Endothelial cell of umbilical vein (primary cell): ENCODE data around the gene MINDY4. TPM values are rescaled to one million over a fixed set of nuclear protein-coding genes. Genes with fewer than 3 reads are reported as not detected.

ENCODE experiments used
- BruUV-seq: library from RNA; stranded (reverse); fragments of 400-500 nt; replicated peaks from 2 replicates; lab custom pipeline; 2021; lab: Mats Ljungman, UMichigan
- CTCF ChIA-PET: fragments of 300-600, 350-600 bp; sonication (Branson Sonifier 250); formaldehyde crosslinking; loops from one replicate; lab custom pipeline; 2021; ENCODE audit warnings: antibody characterized with exemption, inconsistent platforms; lab: Charles Lee
- POLR2A ChIA-PET: fragments of 300-600, 350-600 bp; sonication (Branson Sonifier 250); formaldehyde crosslinking; loops from one replicate; lab custom pipeline; 2021; ENCODE audit warnings: antibody characterized with exemption, inconsistent platforms; lab: Charles Lee
- DNase-seq: peaks from one replicate; pipeline ENCODE4 v3.0.0-alpha.2; 2011; ENCODE audit warnings: low read depth, low spot score
- FAIRE-seq: peaks from 2 replicates; lab custom pipeline; 2011; peaks lifted over from hg19 to GRCh38; lab: Jason Lieb, UNC
- H2AFZ ChIP-seq: 2 replicates; pipeline ENCODE4 v1.6.0; 2012; ENCODE audit warnings: low read depth, low read length, control low read depth, inconsistent platforms
- H3K27ac ChIP-seq: 2 replicates; pipeline ENCODE4 v1.5.1; 2011; ENCODE audit warnings: low read depth, mild to moderate bottlenecking, control low read depth, low read length, moderate library complexity; ENCODE audit not compliant: insufficient read depth
- H3K27me3 ChIP-seq, 2 experiments: 2 replicates each; pipeline versions ENCODE4 v1.6.0 to v1.6.1; 2011; ENCODE audit warnings: low read length in 2 of 2, mixed read lengths in 1 of 2; ENCODE audit not compliant: control insufficient read depth in 2 of 2, insufficient read depth in 2 of 2
- H3K36me3 ChIP-seq, 2 experiments: 2 replicates in 1 of 2; 3 replicates in 1 of 2; pipeline ENCODE4 v1.5.1; 2011; ENCODE audit warnings: low read length in 2 of 2, mild to moderate bottlenecking in 1 of 2, moderate library complexity in 1 of 2; ENCODE audit not compliant: control insufficient read depth in 2 of 2, insufficient read depth in 2 of 2; ENCODE audit errors: extremely low read depth in 1 of 2
- H3K4me1 ChIP-seq: 3 replicates; pipeline ENCODE4 v1.5.1; 2011; ENCODE audit warnings: mild to moderate bottlenecking, low read length; ENCODE audit not compliant: control insufficient read depth, insufficient read depth; ENCODE audit errors: extremely low read depth
- H3K4me2 ChIP-seq: 2 replicates; pipeline ENCODE4 v1.6.1; 2011; ENCODE audit warnings: low read length, control low read depth, mixed read lengths; ENCODE audit not compliant: insufficient read depth
- H3K4me3 ChIP-seq, 3 experiments: fragments of 200-600 bp in 1 of 3; sonication (generic), shearing (Covaris generic) in 1 of 3; replicated peaks in 1 of 3; 2 replicates each; pipeline ENCODE4 v1.5.1; 2011 to 2016; ENCODE audit warnings: control low read depth in 3 of 3, low read length in 3 of 3, mild to moderate bottlenecking in 2 of 3, inconsistent platforms in 1 of 3, low read depth in 1 of 3, moderate library complexity in 1 of 3; ENCODE audit not compliant: insufficient read depth in 1 of 3
- H3K79me2 ChIP-seq: 2 replicates; pipeline ENCODE4 v1.6.0; 2012; ENCODE audit warnings: low read length, inconsistent platforms; ENCODE audit not compliant: control insufficient read depth, insufficient read depth
- H3K9ac ChIP-seq: replicated peaks from 2 replicates; pipeline ENCODE3; 2011; ENCODE audit warnings: low read length, control low read depth; ENCODE audit not compliant: insufficient read depth; ENCODE audit errors: extremely low read depth
- H3K9me1 ChIP-seq: replicated peaks from 3 replicates; pipeline ENCODE4 v1.6.0; 2011; ENCODE audit warnings: mild to moderate bottlenecking, low read length; ENCODE audit not compliant: control insufficient read depth, insufficient read depth; ENCODE audit errors: extremely low read depth
- H3K9me3 ChIP-seq: replicated peaks from 2 replicates; pipeline ENCODE4 v1.5.1; 2012; ENCODE audit warnings: low read length, inconsistent platforms; ENCODE audit not compliant: control insufficient read depth, insufficient read depth
- H4K20me1 ChIP-seq: replicated peaks from 2 replicates; pipeline ENCODE3; 2011; ENCODE audit warnings: mild to moderate bottlenecking, low read length; ENCODE audit not compliant: control insufficient read depth, insufficient read depth; ENCODE audit errors: extremely low read depth
- CTCF ChIP-seq, 2 donors: IDR thresholded peaks; 1 replicate in 1 of 2; 2 replicates in 1 of 2; pipeline ENCODE4 v1.5.1; 2011; ENCODE audit warnings: low read length in 2 of 2, mild to moderate bottlenecking in 2 of 2, moderate library complexity in 2 of 2, control low read depth in 1 of 2, inconsistent platforms in 1 of 2, low read depth in 1 of 2; ENCODE audit not compliant: insufficient read depth in 1 of 2; ENCODE audit errors: extremely low read depth in 1 of 2
- EZH2 ChIP-seq: IDR thresholded peaks from 2 replicates; pipeline ENCODE4 v1.6.1; 2012; ENCODE audit warnings: borderline replicate concordance, low read depth, mild to moderate bottlenecking, moderate library complexity, low read length, inconsistent platforms; ENCODE audit not compliant: severe bottlenecking
- FOS ChIP-seq: IDR thresholded peaks from 2 replicates; pipeline ENCODE4 v1.6.1; 2011; ENCODE audit warnings: mild to moderate bottlenecking, low read length, moderate library complexity, borderline replicate concordance; ENCODE audit not compliant: insufficient read depth
- GATA2 ChIP-seq: IDR thresholded peaks from 2 replicates; pipeline ENCODE4 v1.7.0; 2011; ENCODE audit warnings: low read depth, mild to moderate bottlenecking, moderate library complexity, mixed read lengths, low read length; ENCODE audit not compliant: insufficient read length, insufficient read depth
- JUN ChIP-seq: IDR thresholded peaks from 2 replicates; pipeline ENCODE4 v1.6.1; 2011; ENCODE audit warnings: borderline replicate concordance, low read depth; ENCODE audit not compliant: insufficient read length, insufficient read depth
- MYC ChIP-seq: IDR thresholded peaks from one replicate; pipeline ENCODE4 v1.6.1; 2011; ENCODE audit warnings: mild to moderate bottlenecking, low read depth, low read length
- POLR2A ChIP-seq: IDR thresholded peaks from 2 replicates; pipeline ENCODE4 v1.6.1; 2012; ENCODE audit warnings: low read depth, mild to moderate bottlenecking, control low read depth, low read length
- POLR2AphosphoS5 ChIP-seq: IDR thresholded peaks from 2 replicates; pipeline ENCODE4 v1.6.1; 2012; ENCODE audit warnings: low read depth, mild to moderate bottlenecking, control low read depth, low read length, moderate library complexity; ENCODE audit not compliant: insufficient read depth
- dilution Hi-C: fragments of 300-500 bp; cut with MboI; formaldehyde crosslinking; loops from one replicate; pipeline ENCODE4 v1.15.0; 2019; ENCODE audit warnings: low sequenced_read_pairs; ENCODE audit not compliant: extremely low pct_ligation_motif_present
- intact Hi-C: fragments of 100-400 bp; cut with micrococcal nuclease; formaldehyde crosslinking; loops from one replicate; pipeline ENCODE4 v1.10.0; 2022
- polyA plus RNA-seq, 4 experiments: library from polyadenylated mRNA; depleted of rRNA in 3 of 4; stranded (reverse) in 3 of 4; unstranded in 1 of 4; fragments of >200 nt; gene quantifications; 2 replicates each; pipeline versions ENCODE4 v1.2.1 to v1.2.3, GENCODE V29; 2011 to 2012; ENCODE audit warnings: missing spikeins in 1 of 4
- total RNA-seq: library from RNA; stranded (reverse); gene quantifications from 2 replicates; pipeline ENCODE4 v1.2.3, GENCODE V29; 2021
- TF ChIP-seq, protein P1 (sequence below): IDR thresholded peaks from 2 replicates; pipeline ENCODE4 v1.6.1; 2011; ENCODE audit not compliant: insufficient read depth, insufficient read length

The MINDY4 gene
- total and polyA plus RNA-seq, 2 donors (not counting 3 experiments of a cell fraction or from before 2014, with no cell fraction given), result 2.2 to 4.7 TPM

- no peaks in the 10 kb centered on the region for H3K4me1 ChIP-seq
- H3K36me3 ChIP-seq, result no peaks in the 10 kb centered on the region
- FAIRE-seq, result no peak
- H3K4me3 ChIP-seq, result no peak overlapping the region
- intact Hi-C loops (no loop called here), dilution Hi-C loops (no loop called here)
- H3K9me3 ChIP-seq, result no peaks in the 10 kb centered on the region
- H4K20me1 ChIP-seq, result no peaks in the 10 kb centered on the region
- peaks cover 28% of the 10 kb centered on the region in 2 experiments for H3K27me3 ChIP-seq
- no TSS peak for BruUV-seq
- ChIA-PET CTCF (interaction anchor here (0.9 kb wide), 1 partner anchor 51 kb away, joined by 4 read pairs; no protein-coding TSS in a partner anchor), POLR2A (no interaction called here)
- no peaks in the 10 kb centered on the region for H3K79me2 ChIP-seq
- H3K9ac ChIP-seq, result no peak overlapping the region
- no peak for DNase-seq
- H2AFZ ChIP-seq, result no peak overlapping the region
- no peak overlapping the region for H3K27ac ChIP-seq
- TF ChIP-seq, protein P1, sequence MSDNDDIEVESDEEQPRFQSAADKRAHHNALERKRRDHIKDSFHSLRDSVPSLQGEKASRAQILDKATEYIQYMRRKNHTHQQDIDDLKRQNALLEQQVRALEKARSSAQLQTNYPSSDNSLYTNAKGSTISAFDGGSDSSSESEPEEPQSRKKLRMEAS, result no peak
- no peak for TF ChIP-seq FOS
- TF ChIP-seq MYC, result no peak
- no peak for TF ChIP-seq EZH2
- no peak for TF ChIP-seq POLR2A
- no peak for TF ChIP-seq JUN
- TF ChIP-seq CTCF (IDR thresholded peaks at IDR 0.05; ENCODE audit: extremely low read depth in 1 of 2, insufficient read depth in 1 of 2, low read depth in 1 of 2, low read length in 2 of 2), result no peak
- no peak for TF ChIP-seq POLR2AphosphoS5
- no peak for TF ChIP-seq GATA2
- no peak overlapping the region for H3K4me2 ChIP-seq
- H3K9me1 ChIP-seq, result no peaks in the 10 kb centered on the region
Observed at GRCh38 chr7:30887464-30887872, 116.3 kb downstream of the MINDY4 start.
